Activated CD4-positive, CD25-positive, alpha-beta regulatory T cell treated with anti-CD3 and anti-CD28 coated beads, Interleukin-2, amount 50 U/mL, for 24 hours (primary cell): ENCODE results near the gene GABRB3.
"Not testable (repeated sequence)": the region's sequence is repeated elsewhere in the genome, so short reads cannot be mapped to it uniquely, and the experiment has no call there.

Experiments
- ATAC-seq, 2 donors: fragments of 150-1000 bp; cut with Tn5 transposase; one replicate each; pipeline ENCODE4 v1.10.0; 2021; ENCODE audit warnings: mild to moderate bottlenecking in 1 of 2, moderate library complexity in 1 of 2

GABRB3 gene

DNA sequence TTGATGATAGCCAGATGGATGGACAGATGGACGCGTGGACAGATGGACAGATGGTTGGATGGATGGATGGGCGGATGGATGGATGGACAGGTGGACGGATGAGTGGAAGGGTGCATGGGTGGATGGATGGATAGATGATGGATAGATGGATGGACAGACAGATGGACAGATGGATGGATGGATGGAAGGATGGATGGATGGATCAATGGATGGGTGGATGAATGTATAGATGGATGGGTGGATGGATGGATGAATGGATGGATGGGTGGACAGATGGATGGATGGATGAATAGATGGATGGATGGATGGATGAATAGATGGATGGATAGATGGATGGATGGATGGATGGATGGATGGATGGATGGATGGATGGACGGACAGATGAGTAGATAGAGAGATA lies 40.9 kb downstream of the GABRB3 start:
- no peak for ATAC-seq

DNA sequence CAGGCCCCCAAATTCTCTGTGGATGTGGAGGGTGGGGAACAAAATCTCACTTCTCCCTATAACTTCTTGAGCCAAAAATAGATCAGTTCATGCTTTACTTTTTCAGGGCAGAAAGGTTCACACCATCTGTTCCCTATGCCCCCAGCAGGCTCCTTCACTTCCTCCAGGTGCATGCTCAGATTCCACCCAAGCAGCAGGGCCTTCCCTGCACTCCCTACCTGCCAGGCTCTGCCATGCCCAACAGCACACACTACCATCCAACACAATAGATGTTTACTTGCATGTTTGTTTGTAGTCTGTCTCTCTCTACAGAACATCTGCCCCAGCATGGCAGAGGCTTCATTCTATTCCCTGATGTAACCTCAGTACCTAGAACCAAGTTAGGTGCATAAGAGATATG lies 43.3 kb downstream of the GABRB3 start:
- no peak for ATAC-seq

DNA sequence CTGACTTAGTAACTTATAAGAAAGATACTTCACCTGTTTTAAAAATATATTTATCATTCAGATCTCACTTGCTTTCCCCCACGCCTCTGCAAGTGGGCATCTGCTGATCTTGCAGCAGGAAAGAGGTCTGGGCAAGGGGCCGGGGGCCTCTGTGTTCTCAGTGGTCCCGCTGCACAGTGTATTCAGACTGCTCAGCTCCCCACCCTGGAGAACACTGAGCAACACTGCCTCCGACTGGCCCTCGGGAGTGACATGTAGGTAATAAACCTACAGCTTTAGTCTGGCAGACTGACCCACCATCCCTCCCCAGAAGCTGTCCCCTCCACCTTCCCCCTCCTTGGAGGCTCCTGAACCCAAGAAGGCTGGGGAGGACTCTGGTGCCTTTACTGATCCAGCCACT lies 43.8 kb downstream of the GABRB3 start:
- no peak for ATAC-seq

DNA sequence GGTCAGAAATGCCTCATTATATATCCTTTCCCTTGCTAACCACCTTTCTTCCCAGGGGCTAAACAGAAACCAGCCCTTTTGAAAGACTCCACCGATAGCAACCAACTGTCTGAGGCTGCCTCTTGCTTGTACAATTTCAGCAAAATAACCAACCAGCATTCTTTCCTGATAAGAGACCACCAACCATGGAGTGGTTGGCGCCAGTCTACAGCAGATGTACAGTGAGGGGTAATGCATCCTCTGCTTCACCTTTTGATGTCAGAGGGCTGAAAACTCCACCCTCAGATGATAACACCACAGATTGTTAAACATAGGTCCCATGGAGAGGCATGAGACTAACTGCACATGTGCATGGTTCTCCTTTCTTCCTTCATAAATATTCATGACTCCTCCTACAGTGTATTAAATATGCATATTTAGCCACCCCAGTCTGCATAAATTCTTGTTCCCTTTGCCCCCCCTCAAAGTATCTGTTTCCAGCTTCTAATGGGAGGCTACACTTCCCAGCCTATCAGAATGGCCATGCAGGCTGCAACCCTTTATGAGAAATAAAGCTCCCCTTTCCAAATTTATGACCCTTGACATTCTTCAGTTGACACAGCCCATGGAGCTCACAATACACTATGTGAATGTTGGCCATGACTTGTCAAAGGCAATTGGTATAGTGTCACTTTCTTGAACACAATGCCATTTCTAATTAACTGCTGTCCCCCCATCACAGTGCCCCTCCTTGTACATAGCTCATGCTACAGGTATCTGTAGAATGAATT lies 48.3 kb downstream of the GABRB3 start:
- ATAC-seq = no peak

DNA sequence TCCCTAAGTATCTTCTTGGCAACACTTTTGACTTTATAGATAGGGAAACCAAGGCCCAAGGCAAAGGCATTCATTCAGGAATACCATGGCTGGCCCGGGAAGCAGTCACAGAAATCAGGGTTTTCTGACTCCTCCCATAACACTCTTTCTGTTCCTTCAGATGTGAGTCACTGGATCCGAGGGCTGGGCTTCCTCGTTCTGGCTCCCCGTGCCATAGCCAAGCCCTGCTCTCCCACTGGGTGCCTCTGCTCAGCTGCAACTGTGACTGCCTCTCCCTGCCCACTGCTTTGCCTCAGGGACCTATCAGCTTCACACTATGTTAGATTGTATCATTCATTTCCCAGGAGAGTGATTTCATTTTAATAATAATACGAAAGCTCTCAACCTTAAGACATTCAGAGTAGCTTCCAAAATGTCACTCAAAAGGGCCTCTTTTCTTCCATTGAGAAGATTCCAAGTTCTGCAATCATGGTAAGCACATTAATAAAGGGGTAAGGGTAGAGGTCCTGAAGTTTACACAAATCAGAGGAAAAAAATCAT lies 50.2 kb downstream of the GABRB3 start:
- no peak for ATAC-seq

DNA sequence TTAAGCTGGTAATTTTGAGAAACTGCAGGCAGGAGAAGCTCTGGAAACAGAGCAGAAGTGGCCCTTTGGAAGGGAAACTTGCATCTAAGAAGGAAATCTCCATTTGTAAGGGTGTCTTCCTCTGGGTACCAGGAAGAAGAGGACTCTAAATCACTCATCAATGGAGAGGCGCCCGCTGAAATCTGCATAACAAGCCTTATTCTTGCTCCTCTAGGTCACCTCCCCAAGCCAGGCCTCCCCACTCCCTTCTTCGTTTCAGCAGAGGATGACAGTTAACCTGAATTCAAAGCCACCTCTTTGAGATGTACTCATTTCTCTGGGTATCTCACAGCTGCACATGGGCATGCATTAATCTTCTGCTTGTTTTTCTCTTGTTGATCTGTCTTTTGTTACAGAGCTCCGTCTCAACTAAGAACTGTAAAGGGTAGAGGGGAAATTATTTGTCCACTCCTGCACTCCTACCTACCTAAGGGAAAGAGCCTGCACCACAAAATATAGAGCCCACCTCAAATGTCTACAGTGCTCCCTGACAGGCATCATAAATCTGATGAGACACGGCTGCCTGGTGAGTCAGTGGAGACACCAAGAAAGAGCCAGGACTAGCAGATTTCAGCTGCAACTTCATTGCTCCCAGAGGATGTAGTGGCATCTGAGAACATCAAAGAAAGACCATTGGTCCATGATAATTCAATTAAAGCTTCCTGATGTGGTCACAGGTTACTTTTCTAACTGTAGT lies 51.5 kb downstream of the GABRB3 start:
- ATAC-seq = no peak

DNA sequence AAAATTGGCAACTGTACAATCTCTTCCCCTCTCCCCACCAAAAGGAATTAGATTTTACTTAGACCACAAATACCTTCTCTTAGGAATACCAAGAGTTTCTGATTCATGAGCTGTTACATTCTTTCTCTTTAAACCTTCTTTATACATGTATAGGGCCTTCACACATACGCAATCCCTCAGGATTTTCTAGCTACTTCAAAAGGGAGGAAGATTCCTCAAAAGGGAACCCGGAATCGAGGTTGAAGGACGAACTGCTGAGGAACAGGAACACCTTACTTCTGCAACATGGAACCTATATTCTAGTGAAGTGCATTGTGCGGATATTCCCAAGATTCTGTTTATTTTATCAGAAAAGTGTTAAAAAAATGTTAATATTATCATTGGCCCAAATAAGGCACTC lies 52.3 kb downstream of the GABRB3 start:
- ATAC-seq = no peak

DNA sequence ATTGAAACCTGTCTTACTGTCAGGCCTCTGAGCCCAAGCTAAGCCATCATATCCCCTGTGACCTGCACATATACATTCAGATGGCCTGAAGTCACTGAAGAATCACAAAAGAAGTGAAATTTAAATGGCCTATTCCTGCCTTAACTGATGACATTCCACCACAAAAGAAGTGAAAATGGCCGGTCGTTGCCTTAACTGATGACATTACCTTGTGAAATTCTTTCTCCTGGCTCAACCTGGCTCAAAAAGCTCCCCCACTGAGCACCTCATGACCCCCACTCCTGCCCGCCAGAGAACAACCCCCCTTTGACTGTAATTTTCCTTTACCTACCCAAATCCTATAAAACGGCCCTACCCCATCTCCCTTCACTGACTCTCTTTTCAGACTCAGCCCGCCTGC lies 53.0 kb downstream of the GABRB3 start:
- not testable (repeated sequence) for ATAC-seq

DNA sequence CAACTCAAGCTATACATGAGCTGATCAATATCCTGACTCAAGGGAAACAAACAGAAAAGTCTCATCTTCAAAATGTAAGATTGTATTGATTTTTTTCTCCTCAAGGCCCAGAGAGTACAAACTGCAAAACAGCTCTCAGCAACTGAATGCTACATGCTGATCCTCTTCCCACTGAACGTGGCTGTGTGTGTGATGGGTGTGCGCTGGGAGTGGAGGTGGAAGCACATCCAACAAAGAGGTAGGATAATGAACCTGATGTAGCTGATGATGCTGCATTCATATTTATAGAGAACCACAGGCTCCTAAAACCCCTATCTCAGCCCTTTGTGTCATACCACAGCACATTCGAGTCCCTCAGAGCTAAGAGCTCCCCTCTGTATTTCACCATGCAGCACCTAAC lies 56.8 kb downstream of the GABRB3 start:
- no peak for ATAC-seq

DNA sequence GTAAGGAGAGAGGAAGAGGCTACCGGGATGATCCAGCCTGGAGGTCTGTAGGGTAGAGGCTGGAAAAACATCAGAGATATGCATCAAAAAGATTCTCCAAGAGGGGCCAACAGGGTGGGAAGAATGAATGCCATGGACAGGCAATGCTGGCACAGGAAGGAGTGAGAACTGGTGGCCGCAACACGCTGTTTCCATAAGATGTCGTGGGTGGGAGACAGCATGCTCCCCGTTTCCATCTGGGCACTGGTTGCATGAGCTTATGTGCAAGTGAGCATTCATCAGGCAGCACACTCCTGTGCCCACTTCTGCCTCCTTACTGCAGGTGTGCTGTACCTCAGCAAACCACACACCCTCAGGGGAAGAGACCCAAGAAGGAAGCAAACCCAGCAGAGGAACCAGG lies 59.4 kb downstream of the GABRB3 start:
- ATAC-seq = no peak

DNA sequence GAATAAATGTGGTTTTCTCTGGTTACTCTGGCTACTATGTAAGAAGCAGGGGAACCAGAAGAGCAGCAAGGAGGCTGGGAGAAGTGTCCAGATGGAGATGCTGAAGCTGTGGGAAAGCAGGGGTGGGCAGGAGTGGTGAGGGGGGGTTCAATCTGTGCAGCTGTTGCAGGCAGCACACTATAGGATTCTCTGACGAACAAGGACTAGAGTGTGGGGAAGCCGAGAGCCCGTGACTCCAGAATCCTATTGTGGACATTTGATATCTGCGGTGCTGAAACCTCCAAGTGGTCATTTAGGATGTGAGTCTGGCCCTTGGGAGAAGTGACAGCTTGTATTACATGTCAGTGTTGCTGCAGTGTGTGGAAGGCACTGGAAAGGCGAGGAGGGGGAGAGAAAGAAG lies 60.5 kb downstream of the GABRB3 start:
- no peak for ATAC-seq

DNA sequence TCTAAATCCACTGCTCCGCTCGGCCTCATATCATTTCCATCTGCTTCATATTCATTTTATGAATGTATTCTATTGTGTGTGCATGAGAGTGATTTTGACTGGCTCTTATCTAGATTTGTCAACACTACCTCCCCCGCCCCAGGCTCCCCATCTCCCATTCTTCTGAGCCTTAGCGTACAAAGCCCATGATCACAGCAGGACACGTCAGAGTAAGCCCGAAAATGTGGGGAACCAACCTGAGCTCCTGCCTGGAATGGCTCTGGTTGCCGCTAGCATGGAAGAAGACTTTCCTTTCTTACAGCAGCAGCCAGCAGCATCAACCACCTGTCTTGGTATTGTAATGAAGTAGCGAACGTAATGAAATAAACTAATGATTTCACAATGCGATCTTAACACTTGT lies 61.4 kb downstream of the GABRB3 start:
- no peak for ATAC-seq

DNA sequence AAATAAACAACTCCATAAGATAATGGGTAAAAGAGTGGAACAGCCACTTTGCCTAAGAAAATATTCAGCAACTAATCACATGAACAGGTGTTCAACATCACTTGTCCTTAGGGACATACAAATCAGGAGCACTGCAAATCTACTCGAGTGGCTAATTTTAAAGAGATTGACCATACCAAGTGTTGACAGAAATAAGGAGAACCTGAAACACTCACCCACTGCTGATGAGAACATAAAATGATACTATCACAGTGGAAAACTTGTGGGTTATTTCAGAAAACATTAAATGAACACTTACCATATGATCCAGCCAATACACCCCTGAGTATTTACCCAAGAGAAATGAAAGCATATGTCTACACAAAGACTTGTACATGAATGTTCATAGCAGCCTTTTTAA lies 70.5 kb downstream of the GABRB3 start:
- ATAC-seq = no peak

DNA sequence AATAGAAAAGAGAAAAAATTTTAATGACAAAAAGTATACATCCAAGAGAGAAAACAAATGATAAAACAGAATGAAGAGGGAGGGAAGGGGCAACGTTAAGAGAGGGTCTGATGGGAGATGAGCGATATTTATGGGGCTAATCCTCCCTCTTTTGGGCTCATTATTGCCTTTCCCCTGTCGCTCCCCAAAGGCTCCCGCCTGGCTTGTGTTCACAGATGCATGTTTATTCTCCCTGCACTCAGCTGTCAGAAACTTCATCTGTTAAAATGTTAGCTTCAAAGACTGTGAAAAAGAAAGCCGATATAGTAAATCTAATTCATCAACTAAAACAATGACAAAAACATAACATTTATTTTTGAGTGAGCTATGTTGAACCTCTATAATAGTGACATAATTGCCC lies 74.3 kb downstream of the GABRB3 start:
- ATAC-seq = no peak

DNA sequence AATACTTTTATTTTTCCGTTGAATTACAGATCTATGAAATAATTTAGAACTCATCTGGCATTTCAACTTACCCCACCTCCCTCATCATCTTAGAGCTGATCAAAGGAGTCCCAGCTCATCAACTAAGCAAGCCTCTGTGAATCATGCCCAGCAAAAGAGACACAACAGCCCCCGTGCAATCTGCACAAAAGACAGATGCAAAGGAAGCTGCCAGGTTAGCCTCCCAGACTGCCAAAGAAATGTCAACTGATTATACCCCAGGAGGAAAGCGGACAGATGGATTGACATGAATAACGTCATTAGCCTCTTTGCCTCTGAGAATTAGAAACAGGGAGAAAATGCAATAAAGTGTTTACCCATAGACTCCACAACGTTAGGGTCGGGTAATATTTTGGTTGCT lies 75.0 kb downstream of the GABRB3 start:
- no peak for ATAC-seq

DNA sequence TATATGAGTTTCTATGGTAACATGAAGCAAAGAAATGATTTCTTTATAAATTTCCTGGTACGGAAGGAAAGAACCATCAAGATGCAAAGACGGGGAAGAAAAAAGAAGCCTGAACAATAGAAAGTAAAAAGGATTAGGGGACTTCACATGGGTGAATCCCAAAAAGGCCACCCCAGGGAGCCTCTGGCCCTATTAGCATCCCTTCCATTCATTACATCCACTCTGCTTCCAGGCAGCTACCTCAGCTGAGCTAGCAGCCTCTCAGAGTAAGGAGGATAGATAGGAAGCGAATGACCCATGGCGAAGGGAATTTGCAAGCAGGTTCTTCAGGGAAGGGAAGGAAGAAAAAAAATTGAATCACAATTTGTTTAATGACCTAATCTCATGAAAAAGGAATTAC lies 81.6 kb downstream of the GABRB3 start:
- no peak for ATAC-seq

DNA sequence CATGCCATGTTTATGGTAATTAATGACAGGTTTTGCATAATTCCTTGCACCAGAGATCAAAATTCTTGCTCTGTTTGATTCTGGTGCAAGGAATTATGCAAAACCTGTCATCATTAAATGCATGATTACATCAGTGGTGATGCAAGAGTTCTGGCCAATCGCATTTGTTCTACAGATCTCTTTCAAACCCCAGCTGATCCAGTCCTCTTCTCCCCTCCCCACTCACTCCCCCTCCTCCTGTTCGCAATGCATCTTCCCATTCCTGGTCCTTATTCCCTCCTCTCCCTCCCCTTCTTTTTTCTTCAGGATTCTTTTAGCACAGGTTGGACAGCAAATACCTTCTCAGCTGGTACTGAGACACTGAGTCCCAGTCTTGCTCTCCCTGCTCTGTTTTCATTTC lies 82.1 kb downstream of the GABRB3 start:
- ATAC-seq = no peak

DNA sequence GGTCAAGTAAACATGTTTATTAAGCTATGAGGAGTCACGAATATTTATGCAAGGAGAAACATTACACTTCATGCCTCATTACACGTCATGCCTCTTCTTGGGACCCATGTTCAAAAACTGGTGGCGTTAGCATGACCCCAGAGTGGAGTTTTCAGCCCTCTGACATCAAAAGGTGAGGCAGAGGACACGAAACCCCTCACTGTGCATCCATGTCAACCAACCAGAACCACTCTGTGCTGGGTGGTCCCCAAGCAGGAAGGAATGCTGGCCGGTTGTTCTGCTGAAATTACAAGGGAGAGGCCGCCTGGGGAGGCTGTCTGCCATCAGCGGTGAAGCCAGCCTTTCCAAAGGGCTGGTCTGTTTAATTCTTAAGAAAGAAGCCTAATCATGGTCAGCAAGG lies 83.4 kb downstream of the GABRB3 start:
- ATAC-seq = no peak

DNA sequence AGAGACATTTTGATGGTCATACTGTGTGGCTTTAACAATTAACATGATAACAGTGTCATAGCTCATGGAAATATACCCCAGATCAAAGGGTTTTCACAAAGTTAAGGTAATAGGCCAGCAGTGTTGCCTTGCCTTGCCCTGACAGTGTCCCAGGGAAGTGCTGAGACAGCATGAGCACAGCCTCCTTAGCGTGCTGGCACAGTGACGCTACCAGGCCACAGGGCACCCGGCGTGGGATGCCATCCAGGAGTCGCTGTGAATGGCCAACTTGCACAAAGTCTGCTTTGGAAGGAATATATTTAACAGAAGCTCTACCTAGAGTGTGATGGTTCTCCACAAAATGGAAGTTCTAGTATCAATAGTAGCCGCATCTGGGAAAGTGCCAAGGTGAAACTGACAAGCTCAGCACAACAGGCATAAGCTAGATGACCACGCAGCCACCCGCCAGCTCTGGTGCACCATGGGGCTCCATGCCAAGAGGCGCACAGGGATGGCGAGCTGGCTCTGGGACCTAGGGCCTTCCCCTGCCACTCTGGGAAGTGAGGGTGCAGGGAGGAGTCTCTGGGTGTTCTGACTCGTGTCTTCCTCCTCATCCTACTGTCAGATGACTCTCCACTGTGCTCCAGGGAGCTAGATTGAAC lies 86.2 kb downstream of the GABRB3 start:
- no peak for ATAC-seq

DNA sequence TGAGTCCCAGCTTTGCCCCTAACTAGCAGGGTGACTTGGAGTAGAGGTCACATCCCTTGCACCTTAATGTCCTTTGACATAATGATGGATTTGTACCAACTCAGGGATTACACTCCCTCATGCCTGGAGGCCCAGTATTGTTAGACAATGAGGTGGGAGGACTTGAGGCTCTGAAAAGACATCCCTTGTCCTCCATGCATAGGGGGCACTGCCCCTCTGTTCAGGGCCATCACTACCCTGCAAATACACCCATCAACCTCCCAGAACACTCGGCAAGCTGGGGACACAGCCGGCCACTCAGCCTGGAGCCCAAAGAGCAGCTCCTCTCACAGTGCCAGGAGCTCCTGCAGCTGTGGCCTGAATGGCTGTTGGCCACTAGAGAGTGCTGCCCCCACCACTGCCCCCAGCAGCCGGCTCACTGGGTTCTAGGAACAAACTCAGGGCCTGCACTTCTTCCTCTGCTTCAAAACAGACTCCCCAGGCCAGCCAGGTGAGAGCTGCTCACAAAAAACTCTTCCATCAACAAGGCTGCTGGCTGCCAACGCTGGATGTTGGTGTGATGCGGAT lies 90.2 kb downstream of the GABRB3 start:
- ATAC-seq = no peak

DNA sequence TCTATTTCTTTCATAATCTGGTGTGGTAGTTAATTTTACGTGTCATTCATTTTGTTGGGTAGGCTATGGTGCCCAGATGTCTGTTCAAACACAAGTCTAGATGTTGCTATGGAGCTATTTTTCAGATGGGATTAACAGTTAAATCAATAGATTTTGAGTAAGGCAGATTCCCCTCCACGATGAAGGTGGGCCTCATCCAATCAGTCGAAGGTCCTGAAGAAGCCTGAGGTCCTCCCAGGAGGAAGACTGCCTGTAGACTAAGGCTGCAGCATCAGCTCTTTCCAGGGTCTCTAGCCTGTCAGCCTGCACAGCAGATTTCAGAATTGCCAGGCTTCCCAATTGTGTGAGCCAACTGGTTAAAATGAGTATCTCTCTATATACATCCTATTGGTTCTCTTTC lies 92.9 kb downstream of the GABRB3 start:
- ATAC-seq = no peak

DNA sequence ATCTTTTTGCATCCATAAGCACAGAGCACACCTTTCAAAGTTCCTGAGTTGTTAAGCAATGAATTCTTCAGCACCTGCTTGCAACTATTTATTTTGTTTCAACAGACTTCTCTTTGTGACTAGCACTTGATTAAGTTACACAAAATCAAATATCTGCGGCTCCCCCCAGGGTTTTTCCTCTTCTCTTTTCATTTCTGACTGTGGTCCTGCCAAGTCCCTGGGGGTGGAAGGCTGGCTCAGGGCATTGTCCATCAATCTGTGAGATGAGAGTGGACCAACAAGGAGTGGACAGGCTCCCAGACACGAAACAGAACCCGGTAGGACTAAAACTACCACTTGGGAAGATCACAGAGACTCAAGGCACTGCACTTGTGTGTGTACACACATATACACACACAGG lies 96.8 kb downstream of the GABRB3 start:
- ATAC-seq = no peak

DNA sequence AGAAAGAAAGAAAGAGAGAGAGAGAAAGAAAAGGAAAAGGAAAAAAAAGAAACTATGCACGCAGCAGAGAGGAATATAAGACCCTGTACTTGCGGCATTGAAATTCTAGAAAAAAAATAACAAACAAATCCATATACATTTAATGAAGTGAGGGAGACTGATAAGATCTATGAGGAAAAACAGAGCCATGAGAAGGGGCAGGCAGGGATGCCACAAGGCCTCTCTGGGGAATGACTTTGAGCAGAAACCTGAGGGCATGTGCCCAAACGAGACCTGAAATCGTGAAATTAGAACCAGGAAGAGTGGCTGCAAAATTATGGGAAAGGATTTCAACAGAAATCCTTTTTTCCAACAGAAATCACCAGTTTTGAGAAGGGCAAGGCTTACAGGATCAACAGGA lies 98.4 kb downstream of the GABRB3 start:
- ATAC-seq = no peak

DNA sequence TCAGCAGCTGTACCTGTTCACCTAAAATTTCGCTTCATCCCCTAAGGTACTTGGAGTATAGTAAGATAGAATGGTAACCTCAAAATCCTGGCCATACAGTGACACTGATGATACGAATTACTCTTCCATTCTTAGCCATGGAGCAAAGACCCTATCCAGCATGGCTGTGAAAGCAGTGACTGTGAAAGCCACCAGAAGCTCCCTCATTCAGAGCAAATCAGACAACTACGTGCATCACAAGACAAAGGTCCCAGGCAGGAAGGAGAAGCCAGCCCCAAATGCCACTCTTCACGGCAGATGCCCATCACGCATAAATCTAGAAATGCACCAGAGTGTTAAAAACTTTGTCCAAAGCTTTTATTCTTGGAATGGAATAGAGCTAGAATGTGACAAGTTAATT lies 99.4 kb downstream of the GABRB3 start:
- no peak for ATAC-seq
